SK-N-SH treated with all-trans-retinoic acid at 6 μM for 48 hours (cell line): ENCODE data around the gene ARAP1.
A peak's percentile ranks its signal among the peaks of the same experiment; 100 is the strongest.

ENCODE experiments used
- ATAC-seq: fragments of 200-7000 bp; cut with Tn5 transposase; 3 replicates; pipeline ENCODE4 v1.9.1; 2020; ENCODE audit warnings: mild to moderate bottlenecking, moderate library complexity
- ARNTL ChIP-seq: fragments of 450-650 bp; formaldehyde crosslinking; IDR thresholded peaks from 2 replicates; pipeline ENCODE4 v1.5.0; 2020; ENCODE audit warnings: low read depth, mild to moderate bottlenecking, moderate library complexity, borderline replicate concordance
- BACH2 ChIP-seq: fragments of 250-450 bp; sonication (Bioruptor Pico); IDR thresholded peaks from 2 replicates; pipeline ENCODE4 v1.9.0; 2021; ENCODE audit warnings: mild to moderate bottlenecking, borderline replicate concordance
- CSDC2 ChIP-seq: fragments of 250-450 bp; sonication (Bioruptor Pico); IDR thresholded peaks from 2 replicates; pipeline ENCODE4 v1.5.0; 2020; ENCODE audit warnings: mild to moderate bottlenecking, moderate library complexity
- ESRRG ChIP-seq: fragments of 250-450 bp; sonication (Bioruptor Pico); IDR thresholded peaks from 2 replicates; pipeline ENCODE4 v1.6.1; 2021; ENCODE audit warnings: mild to moderate bottlenecking
- GLIS3 ChIP-seq: fragments of 250-450 bp; sonication (Bioruptor Pico); IDR thresholded peaks from 2 replicates; pipeline ENCODE4 v1.5.0; 2020; ENCODE audit warnings: mild to moderate bottlenecking, moderate library complexity
- ISL1 ChIP-seq: fragments of 250-450 bp; sonication (Bioruptor Pico); IDR thresholded peaks from 2 replicates; pipeline ENCODE4 v2.1.2; 2022; ENCODE audit warnings: mild to moderate bottlenecking, moderate library complexity
- OSR1 ChIP-seq: fragments of 250-450 bp; sonication (Bioruptor Pico); IDR thresholded peaks from 2 replicates; pipeline ENCODE4 v1.8.0; 2022; ENCODE audit warnings: moderate library complexity, mild to moderate bottlenecking, inconsistent platforms
- PPARA ChIP-seq: fragments of 250-450 bp; sonication (Bioruptor Pico); IDR thresholded peaks from 2 replicates; pipeline ENCODE4 v1.5.0; 2020; ENCODE audit warnings: mild to moderate bottlenecking, borderline replicate concordance
- RARB ChIP-seq: fragments of 250-450 bp; sonication (Bioruptor Pico); IDR thresholded peaks from 2 replicates; pipeline ENCODE4 v1.8.0; 2021; ENCODE audit warnings: mild to moderate bottlenecking, moderate library complexity
- SNAI2 ChIP-seq: fragments of 250-450 bp; sonication (Bioruptor Pico); IDR thresholded peaks from 2 replicates; pipeline ENCODE4 v1.5.0; 2020; ENCODE audit warnings: mild to moderate bottlenecking, moderate library complexity
- TCF4 ChIP-seq: fragments of 250-450 bp; sonication (Bioruptor Pico); IDR thresholded peaks from 2 replicates; pipeline ENCODE4 v1.8.0; 2021; ENCODE audit warnings: mild to moderate bottlenecking, moderate library complexity, borderline replicate concordance
- TOX ChIP-seq: fragments of 250-450 bp; sonication (Bioruptor Pico); IDR thresholded peaks from 2 replicates; pipeline ENCODE4 v1.8.0; 2021; ENCODE audit warnings: mild to moderate bottlenecking, moderate library complexity, borderline replicate concordance
- ZC3H10 ChIP-seq: fragments of 250-450 bp; sonication (Bioruptor Pico); IDR thresholded peaks from 2 replicates; pipeline ENCODE4 v1.5.1; 2021; ENCODE audit warnings: mild to moderate bottlenecking, moderate library complexity
- ZFP3 ChIP-seq: fragments of 250-450 bp; sonication (Bioruptor Pico); IDR thresholded peaks from 2 replicates; pipeline ENCODE4 v1.5.0; 2020; ENCODE audit warnings: mild to moderate bottlenecking, moderate library complexity
- ZFP30 ChIP-seq: fragments of 450-650 bp; formaldehyde crosslinking; IDR thresholded peaks from 2 replicates; pipeline ENCODE4 v1.5.0; 2022; ENCODE audit warnings: mild to moderate bottlenecking, moderate library complexity
- ZNF565 ChIP-seq: fragments of 450-650 bp; formaldehyde crosslinking; conservative IDR thresholded peaks from 2 replicates; pipeline ENCODE4 v1.5.0; 2020; ENCODE audit warnings: low read depth, mild to moderate bottlenecking, moderate library complexity
- ZNF70 ChIP-seq: fragments of 450-650 bp; formaldehyde crosslinking; IDR thresholded peaks from 2 replicates; pipeline ENCODE4 v1.5.0; 2020; ENCODE audit warnings: mild to moderate bottlenecking, moderate library complexity
- ZNF8 ChIP-seq: fragments of 450-650 bp; formaldehyde crosslinking; IDR thresholded peaks from 2 replicates; pipeline ENCODE4 v1.5.0; 2020; ENCODE audit warnings: mild to moderate bottlenecking, moderate library complexity
- TF ChIP-seq, protein P1 (sequence below): fragments of 250-450 bp; sonication (Bioruptor Pico); IDR thresholded peaks from 2 replicates; pipeline ENCODE4 v1.8.0; 2021; ENCODE audit warnings: low read depth, mild to moderate bottlenecking, moderate library complexity, borderline replicate concordance
- TF ChIP-seq, protein P2 (sequence below): fragments of 250-450 bp; sonication (Bioruptor Pico); IDR thresholded peaks from 2 replicates; pipeline ENCODE4 v1.8.0; 2020; ENCODE audit warnings: mild to moderate bottlenecking, moderate library complexity, borderline replicate concordance
- TF ChIP-seq, protein P3 (sequence below): fragments of 250-450 bp; sonication (Bioruptor Pico); IDR thresholded peaks from 2 replicates; pipeline ENCODE4 v1.5.1; 2021; ENCODE audit warnings: mild to moderate bottlenecking, moderate library complexity
- TF ChIP-seq, protein P4 (sequence below): fragments of 250-450 bp; sonication (Bioruptor Pico); IDR thresholded peaks from 2 replicates; pipeline ENCODE4 v1.5.1; 2020; ENCODE audit warnings: low read depth, mild to moderate bottlenecking, moderate library complexity
- TF ChIP-seq, protein P5 (sequence below): fragments of 250-450 bp; sonication (Bioruptor Pico); IDR thresholded peaks from 2 replicates; pipeline ENCODE4 v1.5.0; 2020; ENCODE audit warnings: mild to moderate bottlenecking, moderate library complexity

The ARAP1 gene

DNA sequence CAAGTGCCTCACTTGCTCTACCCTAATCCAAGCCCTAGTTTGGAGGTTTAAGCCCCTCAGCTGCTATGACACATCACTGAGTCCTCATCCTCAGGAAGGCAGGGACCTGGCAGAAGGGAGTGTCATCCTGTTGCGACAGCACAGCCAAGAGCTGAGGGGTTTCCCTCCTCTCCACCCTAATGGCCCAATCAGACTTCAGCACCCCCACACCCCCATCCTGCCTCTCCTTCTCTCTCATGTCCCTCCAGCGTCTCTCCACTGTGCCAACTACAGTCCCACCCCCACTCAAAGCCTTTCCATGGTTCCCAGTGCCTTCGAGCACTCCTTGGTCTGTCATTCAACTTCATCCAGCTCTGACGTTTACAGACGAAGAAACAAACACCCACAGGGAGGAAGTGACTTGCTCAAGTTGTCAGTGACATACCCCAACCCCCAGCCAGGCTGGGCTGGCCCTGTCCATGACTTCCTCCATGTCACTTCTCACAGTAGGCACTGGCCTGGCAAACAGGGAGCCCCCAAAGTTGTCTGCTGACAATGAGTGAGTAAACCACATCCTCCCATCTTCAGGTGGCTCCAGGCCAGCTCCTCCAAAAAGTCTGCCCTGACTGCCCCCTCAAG lies 15.6 kb downstream of the ARAP1 start:
- peak; percentile 17 for ATAC-seq
- no peak for TF ChIP-seq ISL1 (CRISPR knock-in tag)
- TF ChIP-seq RARB (CRISPR knock-in tag): no peak
- TF ChIP-seq, protein P1, sequence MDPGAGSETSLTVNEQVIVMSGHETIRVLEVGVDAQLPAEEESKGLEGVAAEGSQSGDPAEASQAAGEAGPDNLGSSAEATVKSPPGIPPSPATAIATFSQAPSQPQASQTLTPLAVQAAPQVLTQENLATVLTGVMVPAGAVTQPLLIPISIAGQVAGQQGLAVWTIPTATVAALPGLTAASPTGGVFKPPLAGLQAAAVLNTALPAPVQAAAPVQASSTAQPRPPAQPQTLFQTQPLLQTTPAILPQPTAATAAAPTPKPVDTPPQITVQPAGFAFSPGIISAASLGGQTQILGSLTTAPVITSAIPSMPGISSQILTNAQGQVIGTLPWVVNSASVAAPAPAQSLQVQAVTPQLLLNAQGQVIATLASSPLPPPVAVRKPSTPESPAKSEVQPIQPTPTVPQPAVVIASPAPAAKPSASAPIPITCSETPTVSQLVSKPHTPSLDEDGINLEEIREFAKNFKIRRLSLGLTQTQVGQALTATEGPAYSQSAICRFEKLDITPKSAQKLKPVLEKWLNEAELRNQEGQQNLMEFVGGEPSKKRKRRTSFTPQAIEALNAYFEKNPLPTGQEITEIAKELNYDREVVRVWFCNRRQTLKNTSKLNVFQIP (CRISPR knock-in tag): no peak
- TF ChIP-seq PPARA (CRISPR knock-in tag): no peak
- TF ChIP-seq BACH2: no peak
- TF ChIP-seq TOX (CRISPR knock-in tag): no peak
- no peak for TF ChIP-seq ZNF70 (CRISPR knock-in tag)
- no peak for TF ChIP-seq ZNF565 (CRISPR knock-in tag)
- TF ChIP-seq, protein P2, sequence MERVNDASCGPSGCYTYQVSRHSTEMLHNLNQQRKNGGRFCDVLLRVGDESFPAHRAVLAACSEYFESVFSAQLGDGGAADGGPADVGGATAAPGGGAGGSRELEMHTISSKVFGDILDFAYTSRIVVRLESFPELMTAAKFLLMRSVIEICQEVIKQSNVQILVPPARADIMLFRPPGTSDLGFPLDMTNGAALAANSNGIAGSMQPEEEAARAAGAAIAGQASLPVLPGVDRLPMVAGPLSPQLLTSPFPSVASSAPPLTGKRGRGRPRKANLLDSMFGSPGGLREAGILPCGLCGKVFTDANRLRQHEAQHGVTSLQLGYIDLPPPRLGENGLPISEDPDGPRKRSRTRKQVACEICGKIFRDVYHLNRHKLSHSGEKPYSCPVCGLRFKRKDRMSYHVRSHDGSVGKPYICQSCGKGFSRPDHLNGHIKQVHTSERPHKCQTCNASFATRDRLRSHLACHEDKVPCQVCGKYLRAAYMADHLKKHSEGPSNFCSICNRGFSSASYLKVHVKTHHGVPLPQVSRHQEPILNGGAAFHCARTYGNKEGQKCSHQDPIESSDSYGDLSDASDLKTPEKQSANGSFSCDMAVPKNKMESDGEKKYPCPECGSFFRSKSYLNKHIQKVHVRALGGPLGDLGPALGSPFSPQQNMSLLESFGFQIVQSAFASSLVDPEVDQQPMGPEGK: no peak
- TF ChIP-seq ESRRG (CRISPR knock-in tag): no peak
- TF ChIP-seq, protein P3, sequence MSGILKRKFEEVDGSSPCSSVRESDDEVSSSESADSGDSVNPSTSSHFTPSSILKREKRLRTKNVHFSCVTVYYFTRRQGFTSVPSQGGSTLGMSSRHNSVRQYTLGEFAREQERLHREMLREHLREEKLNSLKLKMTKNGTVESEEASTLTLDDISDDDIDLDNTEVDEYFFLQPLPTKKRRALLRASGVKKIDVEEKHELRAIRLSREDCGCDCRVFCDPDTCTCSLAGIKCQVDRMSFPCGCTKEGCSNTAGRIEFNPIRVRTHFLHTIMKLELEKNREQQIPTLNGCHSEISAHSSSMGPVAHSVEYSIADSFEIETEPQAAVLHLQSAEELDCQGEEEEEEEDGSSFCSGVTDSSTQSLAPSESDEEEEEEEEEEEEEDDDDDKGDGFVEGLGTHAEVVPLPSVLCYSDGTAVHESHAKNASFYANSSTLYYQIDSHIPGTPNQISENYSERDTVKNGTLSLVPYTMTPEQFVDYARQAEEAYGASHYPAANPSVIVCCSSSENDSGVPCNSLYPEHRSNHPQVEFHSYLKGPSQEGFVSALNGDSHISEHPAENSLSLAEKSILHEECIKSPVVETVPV (CRISPR knock-in tag): no peak
- no peak for TF ChIP-seq CSDC2 (CRISPR knock-in tag)
- no peak for TF ChIP-seq GLIS3 (CRISPR knock-in tag)
- no peak for TF ChIP-seq ZC3H10
- TF ChIP-seq ARNTL (CRISPR knock-in tag): no peak
- no peak for TF ChIP-seq SNAI2 (CRISPR knock-in tag)
- TF ChIP-seq ZFP3: no peak

DNA sequence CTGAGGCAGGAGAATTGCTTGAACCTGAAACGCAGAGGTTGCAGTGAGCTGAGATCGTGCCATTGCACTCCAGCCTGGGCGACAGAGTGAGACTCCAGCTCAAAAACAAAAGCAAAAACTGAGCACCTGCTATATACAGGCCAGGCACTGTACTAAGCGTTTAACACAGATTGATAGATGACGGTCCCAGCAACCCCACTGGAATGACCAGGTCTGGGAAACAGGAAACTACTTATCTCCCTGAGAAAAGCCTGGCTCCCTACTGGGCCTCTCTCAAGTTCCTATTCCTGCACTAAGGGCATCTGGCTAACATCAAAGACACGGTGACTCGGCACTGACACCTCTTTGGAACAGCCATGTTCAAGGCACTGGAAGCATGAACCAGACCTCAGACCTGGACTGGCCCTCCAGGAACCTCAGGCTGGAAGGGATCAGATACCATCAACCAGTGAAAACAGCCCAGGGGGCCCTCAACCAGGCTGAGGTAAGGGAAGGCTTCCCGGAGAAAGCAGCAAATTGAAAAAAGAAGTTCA lies 16.6 kb downstream of the ARAP1 start:
- ATAC-seq: peak; percentile 89
- TF ChIP-seq, protein P4, sequence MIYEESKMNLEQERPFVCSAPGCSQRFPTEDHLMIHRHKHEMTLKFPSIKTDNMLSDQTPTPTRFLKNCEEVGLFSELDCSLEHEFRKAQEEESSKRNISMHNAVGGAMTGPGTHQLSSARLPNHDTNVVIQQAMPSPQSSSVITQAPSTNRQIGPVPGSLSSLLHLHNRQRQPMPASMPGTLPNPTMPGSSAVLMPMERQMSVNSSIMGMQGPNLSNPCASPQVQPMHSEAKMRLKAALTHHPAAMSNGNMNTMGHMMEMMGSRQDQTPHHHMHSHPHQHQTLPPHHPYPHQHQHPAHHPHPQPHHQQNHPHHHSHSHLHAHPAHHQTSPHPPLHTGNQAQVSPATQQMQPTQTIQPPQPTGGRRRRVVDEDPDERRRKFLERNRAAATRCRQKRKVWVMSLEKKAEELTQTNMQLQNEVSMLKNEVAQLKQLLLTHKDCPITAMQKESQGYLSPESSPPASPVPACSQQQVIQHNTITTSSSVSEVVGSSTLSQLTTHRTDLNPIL (CRISPR knock-in tag): no peak
- TF ChIP-seq SNAI2 (CRISPR knock-in tag): peak; percentile 32; the same call in 1 of the 2 replicates
- TF ChIP-seq OSR1 (CRISPR knock-in tag): no peak
- TF ChIP-seq, protein P1 (CRISPR knock-in tag): no peak
- TF ChIP-seq TOX (CRISPR knock-in tag): no peak
- TF ChIP-seq, protein P5, sequence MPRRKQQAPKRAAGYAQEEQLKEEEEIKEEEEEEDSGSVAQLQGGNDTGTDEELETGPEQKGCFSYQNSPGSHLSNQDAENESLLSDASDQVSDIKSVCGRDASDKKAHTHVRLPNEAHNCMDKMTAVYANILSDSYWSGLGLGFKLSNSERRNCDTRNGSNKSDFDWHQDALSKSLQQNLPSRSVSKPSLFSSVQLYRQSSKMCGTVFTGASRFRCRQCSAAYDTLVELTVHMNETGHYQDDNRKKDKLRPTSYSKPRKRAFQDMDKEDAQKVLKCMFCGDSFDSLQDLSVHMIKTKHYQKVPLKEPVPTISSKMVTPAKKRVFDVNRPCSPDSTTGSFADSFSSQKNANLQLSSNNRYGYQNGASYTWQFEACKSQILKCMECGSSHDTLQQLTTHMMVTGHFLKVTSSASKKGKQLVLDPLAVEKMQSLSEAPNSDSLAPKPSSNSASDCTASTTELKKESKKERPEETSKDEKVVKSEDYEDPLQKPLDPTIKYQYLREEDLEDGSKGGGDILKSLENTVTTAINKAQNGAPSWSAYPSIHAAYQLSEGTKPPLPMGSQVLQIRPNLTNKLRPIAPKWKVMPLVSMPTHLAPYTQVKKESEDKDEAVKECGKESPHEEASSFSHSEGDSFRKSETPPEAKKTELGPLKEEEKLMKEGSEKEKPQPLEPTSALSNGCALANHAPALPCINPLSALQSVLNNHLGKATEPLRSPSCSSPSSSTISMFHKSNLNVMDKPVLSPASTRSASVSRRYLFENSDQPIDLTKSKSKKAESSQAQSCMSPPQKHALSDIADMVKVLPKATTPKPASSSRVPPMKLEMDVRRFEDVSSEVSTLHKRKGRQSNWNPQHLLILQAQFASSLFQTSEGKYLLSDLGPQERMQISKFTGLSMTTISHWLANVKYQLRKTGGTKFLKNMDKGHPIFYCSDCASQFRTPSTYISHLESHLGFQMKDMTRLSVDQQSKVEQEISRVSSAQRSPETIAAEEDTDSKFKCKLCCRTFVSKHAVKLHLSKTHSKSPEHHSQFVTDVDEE (CRISPR knock-in tag): peak; percentile 97
- peak; percentile 64; the same call in 1 of the 2 replicates for TF ChIP-seq ZNF70 (CRISPR knock-in tag)
- TF ChIP-seq, protein P2: no peak
- TF ChIP-seq CSDC2 (CRISPR knock-in tag): peak; percentile 20; the same call in 1 of the 2 replicates
- TF ChIP-seq, protein P3 (CRISPR knock-in tag): no peak
- TF ChIP-seq ZC3H10: no peak
- TF ChIP-seq TCF4: peak; percentile 98
- TF ChIP-seq ZNF8 (CRISPR knock-in tag): peak; percentile 18; the same call in 1 of the 2 replicates
- no peak for TF ChIP-seq ARNTL (CRISPR knock-in tag)
- no peak for TF ChIP-seq ESRRG (CRISPR knock-in tag)
- no peak for TF ChIP-seq ZFP30 (CRISPR knock-in tag)
- no peak for TF ChIP-seq PPARA (CRISPR knock-in tag)
- no peak for TF ChIP-seq GLIS3 (CRISPR knock-in tag)
- TF ChIP-seq ZNF565 (CRISPR knock-in tag): 0 out of 2 replicates have a peak, but pooled peaks have one; percentile 48
- 0 out of 2 replicates have a peak, but pooled peaks have one; percentile 51 for TF ChIP-seq BACH2
- peak; percentile 66; the same call in 1 of the 2 replicates for TF ChIP-seq ISL1 (CRISPR knock-in tag)
